Adipose tissue (tissue), 3 donors: ENCODE results near the gene NOS1AP. TPM values are rescaled to one million over a fixed set of nuclear protein-coding genes. Genes with fewer than 3 reads are reported as not detected.
"Not testable (repeated sequence)": the region's sequence is repeated elsewhere in the genome, so short reads cannot be mapped to it uniquely, and the experiment has no call there.

ENCODE experiments used
- H3K27ac ChIP-seq: one replicate; pipeline ENCODE4 v1.5.1; 2013; ENCODE audit warnings: low read depth, low read length
- WGBS, 3 donors: extraction: QIAGEN DNeasy Blood & Tissue Kit; methylation state at CpG; one replicate each; pipeline ENCODE4 v1.1.7; 2013; 5-methylcytosine and 5-hydroxymethylcytosine counted together
- polyA plus RNA-seq, 3 donors: library from polyadenylated mRNA; stranded (reverse); fragments of 200-250 nt; gene quantifications; one replicate each; pipeline ENCODE4 v1.2.3, GENCODE V29; 2013
- donor health status: healthy with polysubstance abuse.
- donor health status: Bipolar disorder and iron deficiency.
- donor health status: healthy.

The NOS1AP gene
- polyA plus RNA-seq, 3 donors, result 0.28 to 1.1 (median 0.40) TPM

- no peak overlapping the region for H3K27ac ChIP-seq
- WGBS, 3 donors, result 78 to 89% (median 83%) methylated on average over 1 of the region's 1 CpG
Observed at GRCh38 chr1:162081316-162081715, 11.8 kb downstream of the NOS1AP start.

- 91 to 93% (median 91%) methylated on average over 2 of the region's 2 CpGs for WGBS, 3 donors
- H3K27ac ChIP-seq, result not testable (repeated sequence)
Observed at GRCh38 chr1:162082080-162082479, 12.6 kb downstream of the NOS1AP start.

GRCh38 chr1:162083273-162083672, 13.8 kb downstream of the NOS1AP start:
- H3K27ac ChIP-seq, result no peak overlapping the region
- WGBS, 3 donors, result 94 to 97% (median 94%) methylated on average over 2 of the region's 2 CpGs

- 89 to 94% (median 91%) methylated on average over 3 of the region's 3 CpGs for WGBS, 3 donors
- no peak overlapping the region for H3K27ac ChIP-seq
Observed at GRCh38 chr1:162085991-162086390, 16.5 kb downstream of the NOS1AP start.

- 59 to 100% (median 64%) methylated on average over 1 of the region's 1 CpG for WGBS, 3 donors
- H3K27ac ChIP-seq, result no peak overlapping the region
Observed at GRCh38 chr1:162087111-162087510, 17.6 kb downstream of the NOS1AP start.

- WGBS, 3 donors, result 88 to 94% (median 91%) methylated on average over 1 of the region's 1 CpG
Observed at GRCh38 chr1:162087574-162087973, 18.1 kb downstream of the NOS1AP start.

GRCh38 chr1:162088281-162088969, 18.9 kb downstream of the NOS1AP start:
- 62 to 85% (median 68%) methylated on average over 5 of the region's 5 CpGs for WGBS, 3 donors
- H3K27ac ChIP-seq, result no peak overlapping the region

More at GRCh38 chr1:162087574-162087973, 18.1 kb downstream of the NOS1AP start:
- H3K27ac ChIP-seq, result no peak overlapping the region

GRCh38 chr1:162089748-162090147, 20.3 kb downstream of the NOS1AP start:
- WGBS, 3 donors, result 83 to 94% (median 90%) methylated on average over 2 of the region's 2 CpGs

GRCh38 chr1:162090378-162090777, 20.9 kb downstream of the NOS1AP start:
- no peak overlapping the region for H3K27ac ChIP-seq
- 93 to 99% (median 96%) methylated on average over 2 of the region's 2 CpGs for WGBS, 3 donors

More at GRCh38 chr1:162089748-162090147, 20.3 kb downstream of the NOS1AP start:
- no peak overlapping the region for H3K27ac ChIP-seq

GRCh38 chr1:162091681-162092524, 22.4 kb downstream of the NOS1AP start:
- no peak overlapping the region for H3K27ac ChIP-seq
- 45 to 58% (median 51%) methylated on average over 4 of the region's 4 CpGs for WGBS, 3 donors

- H3K27ac ChIP-seq, result no peak overlapping the region
- 98 to 100% (median 100%) methylated on average over 1 of the region's 1 CpG for WGBS, 3 donors
Observed at GRCh38 chr1:162093095-162093494, 23.6 kb downstream of the NOS1AP start.

- H3K27ac ChIP-seq, result no peak overlapping the region
- WGBS, 3 donors, result 38 to 67% (median 47%) methylated on average over 1 of the region's 1 CpG
Observed at GRCh38 chr1:162094271-162094670, 24.8 kb downstream of the NOS1AP start.

GRCh38 chr1:162094723-162095122, 25.2 kb downstream of the NOS1AP start:
- no peak overlapping the region for H3K27ac ChIP-seq
- 88 to 94% (median 90%) methylated on average over 2 of the region's 2 CpGs for WGBS, 3 donors

- H3K27ac ChIP-seq, result no peak overlapping the region
- 76 to 89% (median 80%) methylated on average over 3 of the region's 3 CpGs for WGBS, 3 donors
Observed at GRCh38 chr1:162107911-162108310, 38.4 kb downstream of the NOS1AP start.

- H3K27ac ChIP-seq, result no peak overlapping the region
Observed at GRCh38 chr1:162108426-162108825, 38.9 kb downstream of the NOS1AP start.

- H3K27ac ChIP-seq, result no peak overlapping the region
Observed at GRCh38 chr1:162110910-162111309, 41.4 kb downstream of the NOS1AP start.

GRCh38 chr1:162111572-162111971, 42.1 kb downstream of the NOS1AP start:
- WGBS, 3 donors, result 83 to 94% (median 85%) methylated on average over 4 of the region's 4 CpGs
- H3K27ac ChIP-seq, result no peak overlapping the region

GRCh38 chr1:162113419-162113818, 43.9 kb downstream of the NOS1AP start:
- 37 to 85% (median 48%) methylated on average over 6 of the region's 6 CpGs for WGBS, 3 donors
- no peak overlapping the region for H3K27ac ChIP-seq

- 76 to 81% (median 78%) methylated on average over 3 of the region's 3 CpGs for WGBS, 3 donors
- no peak overlapping the region for H3K27ac ChIP-seq
Observed at GRCh38 chr1:162117039-162117774, 47.7 kb downstream of the NOS1AP start.
